ENCODE measurements around the gene SBF1.

Gene SBF1

GRCh38 chr22:50418624-50419023, 56.2 kb downstream of the SBF1 start:
- Histone ChIP-seq H3K79me1 (ENCODE audit: low read length) (no peaks in the 10 kb centered on the region), H3K4me1 (ENCODE audit: control insufficient read depth, low read depth, low read length) (no peaks in the 10 kb centered on the region), H3K18ac (ENCODE audit: low read length) (no peak overlapping the region), H2BK15ac (replicated peaks; ENCODE audit: low read depth) (no peak overlapping the region), H3K4me2 (ENCODE audit: low read length) (no peak overlapping the region), H3K79me2 (ENCODE audit: control insufficient read depth, insufficient read depth, low read length) (no peaks in the 10 kb centered on the region), H4K5ac (ENCODE audit: low read length) (no peak overlapping the region), H2BK5ac (ENCODE audit: low read length) (no peak overlapping the region), H2AK5ac (ENCODE audit: low read length) (no peak overlapping the region), H3K23ac (ENCODE audit: low read length) (no peak overlapping the region), H3K56ac (ENCODE audit: low read length) (no peak overlapping the region), H3K9ac (ENCODE audit: low read length) (no peak overlapping the region), H3K27ac (ENCODE audit: low read depth, low read length) (no peak overlapping the region), H3K4me3 (ENCODE audit: low read length) (no peak overlapping the region), H4K8ac (ENCODE audit: low read depth, low read length) (no peak overlapping the region), H3K36me3 (ENCODE audit: control insufficient read depth, insufficient read depth, low read length) (peaks cover 21% of the 10 kb centered on the region), H3K27me3 (ENCODE audit: insufficient read depth, low read length, poor library complexity) (no peaks in the 10 kb centered on the region), H3K4ac (ENCODE audit: low read depth, low read length) (no peak overlapping the region), H2BK120ac (ENCODE audit: low read depth, low read length) (no peak overlapping the region)
- no CpG with 5 or more reads among the region's 5 CpGs for WGBS (ENCODE audit: extremely low coverage, insufficient coverage, low lambda C conversion rate)
- DNase-seq: no peak

GRCh38 chr22:50417411-50418210, 57.2 kb downstream of the SBF1 start:
- Histone ChIP-seq H4K8ac (ENCODE audit: low read depth, low read length) (no peak overlapping the region), H3K27ac (ENCODE audit: low read depth, low read length) (no peak overlapping the region), H3K4ac (ENCODE audit: low read depth, low read length) (no peak overlapping the region), H3K18ac (ENCODE audit: low read length) (no peak overlapping the region), H3K4me1 (ENCODE audit: control insufficient read depth, low read depth, low read length) (no peaks in the 10 kb centered on the region), H3K27me3 (ENCODE audit: insufficient read depth, low read length, poor library complexity) (no peaks in the 10 kb centered on the region), H3K79me1 (ENCODE audit: low read length) (no peaks in the 10 kb centered on the region), H2AK5ac (ENCODE audit: low read length) (no peak overlapping the region), H3K9ac (ENCODE audit: low read length) (no peak overlapping the region), H3K4me2 (ENCODE audit: low read length) (no peak overlapping the region), H2BK5ac (ENCODE audit: low read length) (no peak overlapping the region), H3K79me2 (ENCODE audit: control insufficient read depth, insufficient read depth, low read length) (no peaks in the 10 kb centered on the region), H2BK15ac (replicated peaks; ENCODE audit: low read depth) (no peak overlapping the region), H3K23ac (ENCODE audit: low read length) (peak overlapping the region; percentile 24), H3K4me3 (ENCODE audit: low read length) (no peak overlapping the region), H3K56ac (ENCODE audit: low read length) (no peak overlapping the region), H2BK120ac (ENCODE audit: low read depth, low read length) (no peak overlapping the region), H3K36me3 (ENCODE audit: control insufficient read depth, insufficient read depth, low read length) (peaks cover 21% of the 10 kb centered on the region), H4K5ac (ENCODE audit: low read length) (no peak overlapping the region)
- no peak for DNase-seq
- no CpG with 5 or more reads among the region's 13 CpGs for WGBS (ENCODE audit: extremely low coverage, insufficient coverage, low lambda C conversion rate)

DNA sequence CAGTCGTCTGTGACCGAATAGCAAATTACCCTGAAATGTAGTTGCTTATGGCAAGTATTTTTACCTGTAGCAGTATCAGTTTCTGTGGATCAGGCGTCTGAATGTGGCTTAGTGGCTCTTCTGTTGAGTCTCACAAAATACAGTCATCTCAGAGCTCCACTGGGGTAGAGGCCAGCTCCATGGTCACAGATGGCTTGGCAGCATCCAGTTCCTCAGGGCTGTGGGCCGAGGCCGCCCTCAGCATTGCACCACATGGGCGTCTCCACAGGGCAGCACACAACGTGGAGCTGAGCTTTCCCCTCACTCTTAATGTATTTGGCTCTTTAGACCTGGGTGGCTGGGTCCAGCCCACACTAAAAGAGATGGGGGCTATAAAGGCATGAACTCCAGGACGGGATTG, 57.8 kb downstream of the SBF1 start:
- no peaks in the 10 kb centered on the region for H3K79me1 ChIP-seq (ENCODE audit: low read length)
- H3K56ac ChIP-seq (ENCODE audit: low read length): no peak overlapping the region
- no peaks in the 10 kb centered on the region for H3K79me2 ChIP-seq (ENCODE audit: control insufficient read depth, insufficient read depth, low read length)
- H2AK5ac ChIP-seq (ENCODE audit: low read length): no peak overlapping the region
- no peak overlapping the region for H3K4me3 ChIP-seq (ENCODE audit: low read length)
- no peak for DNase-seq
- no peak overlapping the region for H2BK5ac ChIP-seq (ENCODE audit: low read length)
- H3K27me3 ChIP-seq (ENCODE audit: insufficient read depth, low read length, poor library complexity): no peaks in the 10 kb centered on the region
- no peak overlapping the region for H3K4me2 ChIP-seq (ENCODE audit: low read length)
- H3K18ac ChIP-seq (ENCODE audit: low read length): no peak overlapping the region
- H3K9ac ChIP-seq (ENCODE audit: low read length): no peak overlapping the region
- H3K27ac ChIP-seq (ENCODE audit: low read depth, low read length): no peak overlapping the region
- H3K4me1 ChIP-seq (ENCODE audit: control insufficient read depth, low read depth, low read length): no peaks in the 10 kb centered on the region
- H3K23ac ChIP-seq (ENCODE audit: low read length): no peak overlapping the region
- H4K5ac ChIP-seq (ENCODE audit: low read length): no peak overlapping the region
- WGBS (ENCODE audit: extremely low coverage, insufficient coverage, low lambda C conversion rate): no CpG with 5 or more reads among the region's 8 CpGs
- H3K4ac ChIP-seq (ENCODE audit: low read depth, low read length): no peak overlapping the region
- H4K8ac ChIP-seq (ENCODE audit: low read depth, low read length): no peak overlapping the region
- H2BK15ac ChIP-seq (replicated peaks; ENCODE audit: low read depth): no peak overlapping the region
- no peak overlapping the region for H2BK120ac ChIP-seq (ENCODE audit: low read depth, low read length)
- peaks cover 17% of the 10 kb centered on the region for H3K36me3 ChIP-seq (ENCODE audit: control insufficient read depth, insufficient read depth, low read length)

GRCh38 chr22:50415426-50415825, 59.4 kb downstream of the SBF1 start:
- H3K56ac ChIP-seq (ENCODE audit: low read length): no peak overlapping the region
- no peak overlapping the region for H2BK120ac ChIP-seq (ENCODE audit: low read depth, low read length)
- DNase-seq: no peak
- no peaks in the 10 kb centered on the region for H3K27me3 ChIP-seq (ENCODE audit: insufficient read depth, low read length, poor library complexity)
- no peaks in the 10 kb centered on the region for H3K79me1 ChIP-seq (ENCODE audit: low read length)
- no peak overlapping the region for H3K4me2 ChIP-seq (ENCODE audit: low read length)
- no peak overlapping the region for H3K9ac ChIP-seq (ENCODE audit: low read length)
- H3K4me1 ChIP-seq (ENCODE audit: control insufficient read depth, low read depth, low read length): no peaks in the 10 kb centered on the region
- no peak overlapping the region for H3K18ac ChIP-seq (ENCODE audit: low read length)
- H2BK5ac ChIP-seq (ENCODE audit: low read length): no peak overlapping the region
- peaks cover 15% of the 10 kb centered on the region for H3K36me3 ChIP-seq (ENCODE audit: control insufficient read depth, insufficient read depth, low read length)
- H2AK5ac ChIP-seq (ENCODE audit: low read length): no peak overlapping the region
- no peak overlapping the region for H3K4me3 ChIP-seq (ENCODE audit: low read length)
- no peak overlapping the region for H3K27ac ChIP-seq (ENCODE audit: low read depth, low read length)
- no peak overlapping the region for H3K23ac ChIP-seq (ENCODE audit: low read length)
- no peak overlapping the region for H4K8ac ChIP-seq (ENCODE audit: low read depth, low read length)
- WGBS (ENCODE audit: extremely low coverage, insufficient coverage, low lambda C conversion rate): no CpG with 5 or more reads among the region's 12 CpGs
- no peaks in the 10 kb centered on the region for H3K79me2 ChIP-seq (ENCODE audit: control insufficient read depth, insufficient read depth, low read length)
- H2BK15ac ChIP-seq (replicated peaks; ENCODE audit: low read depth): no peak overlapping the region
- no peak overlapping the region for H4K5ac ChIP-seq (ENCODE audit: low read length)
- H3K4ac ChIP-seq (ENCODE audit: low read depth, low read length): no peak overlapping the region

DNA sequence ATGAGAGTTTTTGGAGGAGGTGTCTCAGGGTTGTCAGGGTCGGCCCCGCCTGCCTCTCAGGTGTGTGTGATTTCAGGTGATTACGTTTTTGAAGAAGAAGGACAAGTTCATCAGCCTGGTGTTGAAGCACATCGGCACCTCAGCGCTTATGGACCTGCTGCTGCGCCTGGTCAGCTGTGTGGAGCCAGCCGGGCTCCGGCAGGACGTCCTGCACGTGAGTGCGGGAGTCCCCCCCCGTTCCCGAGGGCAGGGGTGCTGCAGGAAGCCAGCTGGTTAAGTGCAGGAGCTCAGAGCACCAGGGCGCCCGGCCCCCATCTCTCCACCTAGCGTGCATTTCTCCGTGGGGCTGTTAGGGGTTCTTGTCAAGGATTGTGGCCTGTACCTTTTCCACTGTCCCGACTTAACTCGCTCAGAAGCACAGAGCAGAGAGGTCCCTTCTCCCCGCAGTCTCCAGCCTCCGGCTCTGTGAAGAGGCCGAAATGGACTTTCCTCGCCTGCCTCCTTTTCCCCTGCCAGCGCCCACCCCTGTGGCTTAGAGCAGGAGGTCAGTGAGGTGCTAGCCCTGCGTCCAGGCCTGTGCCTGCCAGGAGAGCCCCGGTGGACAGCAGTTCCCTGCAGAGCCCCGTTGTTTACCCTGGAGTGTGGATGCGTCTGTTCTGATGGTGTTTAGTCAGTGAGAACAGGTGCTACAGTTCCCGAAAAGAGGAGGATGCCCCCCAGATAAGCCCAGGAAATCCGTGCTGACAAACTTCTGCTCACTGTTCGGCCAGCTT, 60.2 kb downstream of the SBF1 start:
- Histone ChIP-seq H2BK15ac (replicated peaks; ENCODE audit: low read depth) (no peak overlapping the region), H3K18ac (ENCODE audit: low read length) (no peak overlapping the region), H3K4me3 (ENCODE audit: low read length) (no peak overlapping the region), H3K27me3 (ENCODE audit: insufficient read depth, low read length, poor library complexity) (no peaks in the 10 kb centered on the region), H3K79me1 (ENCODE audit: low read length) (no peaks in the 10 kb centered on the region), H3K79me2 (ENCODE audit: control insufficient read depth, insufficient read depth, low read length) (no peaks in the 10 kb centered on the region), H4K5ac (ENCODE audit: low read length) (no peak overlapping the region), H3K23ac (ENCODE audit: low read length) (no peak overlapping the region), H2BK5ac (ENCODE audit: low read length) (no peak overlapping the region), H3K4me1 (ENCODE audit: control insufficient read depth, low read depth, low read length) (no peaks in the 10 kb centered on the region), H3K56ac (ENCODE audit: low read length) (no peak overlapping the region), H4K8ac (ENCODE audit: low read depth, low read length) (no peak overlapping the region), H2BK120ac (ENCODE audit: low read depth, low read length) (no peak overlapping the region), H3K4ac (ENCODE audit: low read depth, low read length) (no peak overlapping the region), H3K36me3 (ENCODE audit: control insufficient read depth, insufficient read depth, low read length) (peaks cover 13% of the 10 kb centered on the region), H2AK5ac (ENCODE audit: low read length) (no peak overlapping the region), H3K4me2 (ENCODE audit: low read length) (no peak overlapping the region), H3K9ac (ENCODE audit: low read length) (no peak overlapping the region), H3K27ac (ENCODE audit: low read depth, low read length) (no peak overlapping the region)
- no CpG with 5 or more reads among the region's 31 CpGs for WGBS (ENCODE audit: extremely low coverage, insufficient coverage, low lambda C conversion rate)
- DNase-seq: no peak

Measured in mesendoderm (in vitro differentiated cells).